NAMALWA (cell line): ENCODE results near the gene SERINC5.
"Not testable (repeated sequence)": the region's sequence is repeated elsewhere in the genome, so short reads cannot be mapped to it uniquely, and the experiment has no call there.

Experiments used
- DNase-seq: peaks from one replicate; pipeline ENCODE4 v3.0.0-alpha.2; 2015; ENCODE audit warnings: low spot score

The SERINC5 gene

GRCh38 chr5:80198399-80198798 lies 57.4 kb downstream of the SERINC5 start:
- DNase-seq: no peak

DNA sequence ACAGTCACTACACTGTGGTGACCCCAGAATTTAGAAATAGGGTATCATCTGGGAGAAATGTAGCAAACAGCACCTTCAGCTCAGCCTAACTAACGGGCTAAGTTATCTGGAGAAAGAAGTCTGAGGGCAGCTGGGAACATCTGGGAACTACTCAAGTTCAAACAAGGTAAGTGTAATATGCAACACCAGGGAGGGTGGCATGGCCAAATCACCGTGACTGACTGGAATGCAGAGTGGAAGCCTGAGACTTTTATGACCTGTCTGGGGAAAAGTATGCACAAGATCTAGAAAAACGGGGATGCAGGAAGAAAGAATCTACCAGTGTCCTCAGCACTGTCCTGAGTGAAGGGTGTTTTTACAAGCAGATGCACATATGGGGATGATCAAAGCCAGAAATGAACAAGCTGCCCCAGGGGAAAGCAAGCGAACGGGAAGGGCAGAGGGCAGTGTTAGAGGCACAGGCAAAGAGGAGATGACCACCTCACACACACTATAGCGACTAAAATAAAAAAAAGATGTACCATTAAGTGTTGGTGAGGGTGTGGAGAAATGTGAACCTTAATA lies 59.9 kb downstream of the SERINC5 start:
- DNase-seq: no peak

- DNase-seq: no peak
These were observed 61.4 kb downstream of the SERINC5 start for GRCh38 chr5:80194468-80194867.

- DNase-seq: no peak
These were observed 62.4 kb downstream of the SERINC5 start for GRCh38 chr5:80193401-80193800.

GRCh38 chr5:80192507-80193241 lies 63.2 kb downstream of the SERINC5 start:
- DNase-seq: peak; percentile 84

DNA sequence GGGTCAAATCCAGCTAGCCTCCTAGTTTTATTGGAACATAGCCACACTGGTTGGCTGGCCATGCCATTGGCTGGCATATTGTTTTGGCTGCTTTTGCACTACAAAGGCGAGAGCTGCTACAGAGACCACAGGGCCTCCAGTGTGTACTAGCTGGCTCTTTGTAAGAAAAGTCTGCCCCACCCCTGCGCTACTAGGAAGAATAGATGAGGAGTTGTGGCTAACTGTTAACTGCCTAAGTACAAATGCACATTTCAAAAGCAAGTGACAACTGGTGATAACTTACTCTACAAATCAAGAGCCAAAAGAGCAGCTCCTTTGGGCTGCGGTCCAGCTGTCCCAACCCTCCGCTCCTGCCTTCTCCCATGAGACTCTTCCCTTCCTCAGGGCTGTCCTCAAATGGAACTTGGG lies 63.9 kb downstream of the SERINC5 start:
- DNase-seq: peak; percentile 72

- DNase-seq: no peak
These were observed 64.5 kb downstream of the SERINC5 start for GRCh38 chr5:80191397-80191796.

DNA sequence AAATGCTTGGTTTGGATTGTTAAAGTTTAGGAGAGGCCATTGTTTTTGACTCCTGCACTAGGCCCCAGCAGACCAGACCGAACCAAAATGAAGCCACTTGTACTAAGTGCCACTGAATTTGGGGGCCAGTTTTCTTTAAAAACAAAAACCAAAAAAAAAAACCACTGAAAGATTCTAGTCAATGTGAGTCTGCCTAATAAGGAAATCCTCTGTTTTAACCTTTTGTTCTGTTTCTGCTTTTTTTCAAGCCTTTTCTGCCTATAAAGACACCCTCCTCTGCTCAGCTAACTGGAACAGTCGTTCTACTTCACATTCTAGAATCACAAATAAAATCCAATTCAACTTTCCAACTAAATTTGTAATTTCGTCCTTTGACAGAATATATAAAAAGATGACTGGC lies 64.9 kb downstream of the SERINC5 start:
- peak; percentile 53 for DNase-seq

DNA sequence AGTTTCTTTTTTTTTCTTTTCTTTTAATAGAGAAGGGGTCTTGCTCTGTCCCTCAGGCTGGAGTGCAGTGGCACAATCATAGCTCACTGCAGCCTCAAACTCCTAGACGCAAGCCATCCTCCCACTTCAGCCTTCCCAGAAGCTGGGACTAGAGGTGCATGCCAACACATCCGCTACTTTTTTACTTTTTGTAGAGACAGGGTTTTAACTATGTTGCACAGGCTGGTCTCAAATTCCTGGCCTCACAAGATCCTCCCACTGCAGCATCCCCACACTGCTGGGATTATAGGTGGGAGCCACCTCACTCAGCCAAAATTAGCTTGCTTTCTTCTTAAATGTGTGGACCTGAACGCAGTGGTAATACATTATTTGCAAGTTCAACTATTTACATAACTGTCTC lies 66.1 kb downstream of the SERINC5 start:
- DNase-seq: peak; percentile 37

DNA sequence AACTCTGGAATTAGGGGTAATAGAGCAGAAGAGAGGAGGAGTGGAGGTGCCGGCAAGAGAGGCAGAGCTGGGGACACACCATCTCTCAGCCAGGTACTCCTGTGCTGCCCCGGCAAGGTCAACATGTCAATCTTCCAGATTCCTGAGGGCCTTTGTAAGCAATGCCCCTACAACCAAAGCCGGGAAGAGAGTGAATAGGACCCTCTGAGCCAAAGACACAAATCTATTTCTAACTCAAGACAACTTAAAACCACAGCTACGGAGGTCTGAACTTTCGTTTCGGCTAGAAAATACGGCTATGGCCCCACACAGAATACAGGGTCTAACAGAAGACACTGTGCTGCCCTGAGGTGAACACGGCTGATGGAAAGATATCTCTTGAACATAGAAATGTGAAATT lies 66.6 kb downstream of the SERINC5 start:
- DNase-seq: peak; percentile 69

- no peak for DNase-seq
These were observed 68.3 kb downstream of the SERINC5 start for GRCh38 chr5:80187421-80188090.

DNA sequence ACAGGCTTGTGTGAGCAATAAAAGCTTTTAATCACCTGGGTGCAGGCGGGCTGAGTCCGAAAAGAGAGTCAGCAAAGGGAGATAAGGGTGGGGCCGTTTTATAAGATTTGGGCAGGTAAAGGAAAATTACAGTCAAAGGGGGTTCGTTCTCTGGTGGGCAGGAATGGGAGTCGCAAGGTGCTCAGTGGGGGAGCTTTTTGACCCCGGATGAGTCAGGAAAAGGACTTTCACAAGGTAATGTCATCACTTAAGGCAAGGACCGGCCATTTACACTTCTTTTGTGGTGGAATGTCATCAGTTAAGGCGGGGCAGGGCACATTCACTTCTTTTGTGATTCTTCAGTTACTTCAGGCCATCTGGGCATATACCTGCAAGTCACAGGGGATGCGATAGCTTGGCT lies 70.3 kb downstream of the SERINC5 start:
- DNase-seq: not testable (repeated sequence)

DNA sequence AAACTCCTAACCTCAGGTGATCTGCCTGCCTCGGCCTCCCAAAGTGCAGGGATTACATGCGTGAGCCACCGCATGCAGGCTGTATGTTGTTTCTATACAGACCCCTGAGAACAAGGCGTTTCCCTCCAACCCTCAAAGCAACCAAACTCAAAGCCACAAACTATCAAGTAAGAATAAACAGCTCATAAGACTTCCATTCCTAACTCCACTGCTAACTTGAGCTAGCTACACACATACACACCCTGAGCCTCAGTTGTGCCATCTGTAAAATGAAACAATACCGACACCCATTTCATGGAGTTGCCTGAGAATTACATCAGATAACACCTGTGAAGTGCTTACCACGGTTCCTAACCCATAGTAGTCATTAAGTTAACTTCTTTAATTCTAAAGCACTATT lies 70.8 kb downstream of the SERINC5 start:
- peak; percentile 54 for DNase-seq

DNA sequence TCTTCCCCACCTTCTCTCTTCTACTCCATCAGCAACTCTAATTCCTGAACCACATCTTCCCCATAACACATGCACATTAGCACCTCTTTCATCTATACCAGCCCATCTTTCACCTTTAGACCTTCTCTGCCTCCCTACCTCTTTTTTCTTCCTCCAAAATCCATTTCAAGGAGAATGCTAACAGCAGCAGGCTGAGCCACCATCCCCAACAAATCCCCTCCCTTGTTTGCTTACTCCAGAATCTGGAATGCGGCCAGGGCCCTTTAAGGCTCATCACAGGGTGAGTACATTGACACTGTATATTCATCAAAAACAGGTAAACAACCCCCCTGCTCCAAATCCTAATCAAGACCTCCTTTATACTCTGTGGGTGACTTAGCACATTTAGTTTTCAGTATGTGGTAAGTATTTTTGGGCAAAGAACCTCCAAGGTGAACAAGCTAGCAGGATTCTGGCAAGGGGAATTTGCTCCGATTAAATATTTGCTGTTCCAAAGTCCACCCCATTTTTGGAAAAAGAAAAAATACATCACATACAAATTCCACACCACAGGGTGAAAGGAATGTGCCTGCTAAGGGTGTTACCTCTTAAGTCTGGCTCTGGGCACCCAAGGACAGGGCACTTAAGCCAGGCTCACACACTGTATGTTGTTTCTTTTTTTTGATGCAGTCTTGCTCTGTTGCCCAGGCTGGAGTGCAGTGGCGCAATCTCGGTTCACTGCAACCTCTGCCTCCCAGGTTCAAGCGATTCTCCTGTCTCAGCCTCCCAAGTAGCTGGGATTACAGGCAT lies 71.4 kb downstream of the SERINC5 start:
- peak; percentile 34 for DNase-seq

DNA sequence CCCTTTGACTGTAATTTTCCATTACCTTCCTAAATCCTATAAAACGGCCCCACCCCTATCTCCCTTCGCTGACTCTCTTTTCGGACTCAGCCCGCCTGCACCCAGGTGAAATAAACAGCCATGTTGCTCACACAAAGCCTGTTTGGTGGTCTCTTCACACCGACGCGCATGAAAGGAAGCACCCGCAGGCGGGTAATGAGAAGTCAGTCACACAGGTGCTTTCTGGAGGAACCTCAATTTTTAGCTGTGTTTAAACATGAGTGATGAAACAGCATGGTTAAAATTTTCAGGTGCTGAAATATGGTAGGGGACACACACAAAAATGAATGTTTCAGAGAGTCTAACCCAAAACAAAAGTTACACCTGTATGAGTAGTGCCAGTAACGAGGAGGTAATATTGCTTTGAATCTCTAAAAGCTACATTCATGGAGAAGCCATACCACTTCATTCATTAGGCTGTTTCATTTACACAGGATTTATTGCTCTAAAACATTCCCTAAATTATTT lies 72.1 kb downstream of the SERINC5 start:
- peak; percentile 80 for DNase-seq

GRCh38 chr5:80182809-80183580 lies 72.9 kb downstream of the SERINC5 start:
- DNase-seq: peak; percentile 74

GRCh38 chr5:80181618-80182211 lies 74.1 kb downstream of the SERINC5 start:
- peak; percentile 96 for DNase-seq

DNA sequence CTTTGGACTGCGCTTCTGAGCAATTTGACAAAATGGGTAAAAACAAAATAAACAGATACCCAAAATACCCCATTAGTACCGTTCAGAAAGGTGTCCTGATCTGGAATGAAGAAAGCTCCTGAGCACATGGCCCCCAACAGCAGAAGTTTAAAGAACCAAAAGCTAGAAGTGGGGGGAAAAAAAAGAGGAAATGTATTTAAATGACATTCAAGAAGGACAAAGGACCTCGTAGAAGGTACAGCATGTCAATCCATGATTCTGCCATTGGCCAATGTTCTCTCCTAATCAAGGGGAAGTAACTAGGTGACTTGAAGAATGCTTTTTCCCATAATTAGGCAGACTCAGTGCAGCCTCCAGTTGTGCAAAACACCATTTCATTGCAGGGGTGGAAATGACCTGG lies 78.6 kb downstream of the SERINC5 start:
- no peak for DNase-seq

DNA sequence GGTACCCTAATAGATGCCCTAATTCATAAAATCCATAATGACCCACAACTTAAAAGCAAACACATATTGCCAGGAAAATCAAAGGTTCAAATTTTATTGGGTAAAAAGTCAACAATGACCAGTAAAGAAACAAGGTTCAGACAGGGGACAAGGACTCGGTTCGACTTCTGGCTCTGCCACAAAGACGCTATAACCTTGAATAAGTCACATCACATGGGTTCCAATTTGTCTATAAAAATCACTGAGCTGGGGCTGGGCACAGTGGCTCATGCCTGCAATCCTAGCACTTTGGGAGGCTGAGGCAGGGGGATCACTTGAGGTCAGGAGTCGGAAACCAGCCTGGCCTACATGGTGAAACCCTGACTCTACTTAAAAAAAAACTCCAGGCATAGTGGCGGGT lies 80.5 kb downstream of the SERINC5 start:
- no peak for DNase-seq

DNA sequence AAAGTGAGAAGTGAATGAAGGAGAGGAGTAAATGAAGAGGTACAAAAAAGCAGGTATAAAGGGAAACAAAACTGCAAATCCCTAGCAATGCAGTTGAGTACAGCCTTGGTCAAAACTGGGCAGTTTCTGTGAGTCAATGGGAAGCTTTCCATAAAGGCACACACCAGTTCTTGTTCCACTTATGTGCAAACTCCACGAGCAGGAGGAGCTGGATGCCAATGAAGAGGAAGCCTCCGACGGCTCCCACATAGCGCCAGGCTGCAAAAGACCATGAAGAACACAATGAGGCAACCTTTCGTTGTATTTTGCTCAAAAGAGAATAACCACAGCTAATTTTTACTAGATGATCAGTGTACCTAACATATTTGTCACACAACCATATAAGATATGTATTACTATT lies 81.1 kb downstream of the SERINC5 start:
- no peak for DNase-seq

- no peak for DNase-seq
These were observed 83.7 kb downstream of the SERINC5 start for GRCh38 chr5:80172067-80172695.
